HG03066 (cell line): ENCODE data around the gene CDHR3.
"Not testable (repeated sequence)": the region's sequence is repeated elsewhere in the genome, so short reads cannot be mapped to it uniquely, and the experiment has no call there.

ENCODE experiments used
- ATAC-seq: cut with Tn5 transposase; IDR thresholded peaks from one replicate; pipeline ENCODE4 v1.9.1; 2021; ENCODE audit warnings: low read depth; ENCODE audit not compliant: unreplicated experiment

CDHR3 gene

GRCh38 chr7:105962353-105962752 lies 711 bp upstream of the CDHR3 start:
- ATAC-seq = no peak

DNA sequence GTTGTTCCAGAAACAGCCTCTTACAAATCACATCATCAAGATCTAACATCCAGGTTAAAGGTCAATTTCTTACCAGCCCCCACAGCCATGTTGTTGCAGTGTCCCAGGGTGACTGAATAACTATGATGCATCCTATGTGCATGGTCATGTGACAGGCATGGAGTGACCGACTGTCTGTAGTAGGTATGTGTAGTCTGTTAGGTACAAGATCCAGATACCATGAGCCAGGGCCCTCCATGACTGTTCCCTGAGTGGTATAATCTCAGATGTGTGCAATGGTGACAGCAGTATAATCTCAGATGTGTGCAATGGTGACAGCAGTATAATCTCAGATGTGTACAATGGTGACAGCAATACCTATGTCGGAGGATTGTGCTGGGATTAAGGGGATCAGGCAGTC lies 8.8 kb downstream of the CDHR3 start:
- no peak for ATAC-seq

GRCh38 chr7:105972276-105972675 lies 9.2 kb downstream of the CDHR3 start:
- no peak for ATAC-seq

DNA sequence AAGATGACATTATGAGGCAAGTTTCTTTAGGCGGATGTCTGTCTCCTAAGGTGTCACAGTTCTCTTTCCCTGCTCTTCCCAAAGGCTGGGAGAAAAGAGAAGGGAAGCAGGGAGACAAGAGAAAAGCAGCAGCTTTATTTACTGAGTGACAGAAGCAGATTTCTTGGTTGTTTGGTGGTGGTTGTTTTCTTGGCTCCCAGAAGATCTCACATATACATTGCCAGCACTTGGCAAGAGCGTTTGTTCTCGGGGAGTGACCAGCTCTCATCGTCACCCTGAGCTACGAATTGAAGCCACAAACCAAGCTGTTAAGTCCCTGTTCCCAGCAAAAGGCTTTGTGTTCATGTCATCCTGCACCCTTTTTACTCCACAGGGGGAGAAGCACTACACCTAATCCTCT lies 11.4 kb downstream of the CDHR3 start:
- ATAC-seq = no peak

- no peak for ATAC-seq
These were observed 12.8 kb downstream of the CDHR3 start for GRCh38 chr7:105975770-105976417.

DNA sequence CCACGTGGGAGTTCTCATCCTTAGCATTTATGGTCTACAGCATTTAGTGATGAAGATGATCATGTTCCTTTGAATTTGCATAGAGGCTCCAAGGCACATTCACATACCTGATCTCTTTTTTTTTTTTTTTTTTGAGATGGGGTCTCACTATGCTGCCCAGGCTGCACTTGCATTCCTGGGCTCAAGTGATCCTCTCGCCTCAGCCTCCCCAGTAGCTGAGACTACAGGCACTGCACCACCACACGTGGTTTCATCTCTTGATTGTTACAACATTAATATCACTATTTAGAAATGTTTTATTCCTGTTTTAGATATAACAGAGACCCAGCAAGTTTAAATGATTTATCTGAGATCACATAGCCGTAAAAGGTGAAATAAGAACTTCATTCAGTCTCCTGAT lies 13.8 kb downstream of the CDHR3 start:
- ATAC-seq = no peak

DNA sequence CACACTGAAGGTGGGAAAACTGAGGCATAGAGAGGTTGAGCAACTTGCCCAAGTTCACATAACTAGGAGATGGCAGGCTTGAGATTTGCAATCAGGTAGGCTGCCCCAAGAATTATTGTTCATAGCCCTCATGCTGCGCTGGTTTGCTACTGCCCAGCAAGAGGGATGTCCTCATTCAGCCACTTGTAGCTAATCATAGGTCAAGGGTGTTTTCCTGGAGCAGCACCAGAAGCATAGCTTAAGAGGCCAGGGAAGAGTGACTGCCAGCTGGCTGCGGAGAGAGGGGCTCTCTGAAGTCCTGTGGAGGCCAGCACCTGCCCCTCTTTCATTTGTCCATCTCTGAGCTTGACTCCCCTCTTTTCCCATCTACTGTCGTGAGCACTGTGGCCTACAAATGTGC lies 15.0 kb downstream of the CDHR3 start:
- ATAC-seq = no peak

DNA sequence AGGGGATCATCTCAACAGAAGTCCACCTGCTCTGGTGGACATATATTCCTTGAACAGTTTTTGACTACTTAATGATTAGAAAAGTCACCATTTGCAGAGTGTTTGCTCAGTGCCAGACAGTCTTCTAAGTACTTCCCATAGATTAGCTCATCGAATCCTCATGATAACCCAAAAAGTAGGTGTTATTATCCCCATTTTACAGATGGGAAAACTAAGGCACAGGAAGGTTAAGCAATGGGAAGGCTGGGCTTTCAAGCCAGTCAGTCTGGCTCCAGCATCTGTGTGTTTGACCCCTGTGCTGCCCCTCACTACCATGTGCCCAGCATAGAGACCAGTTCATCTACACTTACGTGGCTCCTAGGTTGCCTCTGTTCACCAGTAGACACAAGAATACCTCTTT lies 15.9 kb downstream of the CDHR3 start:
- no peak for ATAC-seq

DNA sequence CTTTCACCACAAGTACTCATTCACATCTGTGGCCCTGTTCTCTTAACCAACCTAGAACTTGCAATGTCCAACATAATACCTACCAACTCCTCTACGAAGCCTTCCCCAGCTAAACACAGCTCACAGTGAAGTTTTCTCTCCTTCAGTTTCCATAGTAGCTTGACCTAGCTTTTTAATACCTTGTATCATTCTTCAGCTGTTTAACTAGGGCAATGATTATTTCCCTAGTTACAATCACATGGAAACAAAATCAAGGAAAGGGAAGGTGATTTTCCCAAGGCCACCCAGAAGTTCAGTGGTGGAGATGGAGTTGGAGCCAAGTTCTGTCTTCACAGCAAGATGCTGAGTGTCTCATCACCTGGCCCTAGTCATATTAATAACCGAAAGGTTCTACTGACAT lies 16.3 kb downstream of the CDHR3 start:
- ATAC-seq = no peak

- ATAC-seq = no peak
These were observed 17.8 kb downstream of the CDHR3 start for GRCh38 chr7:105980645-105981396.

DNA sequence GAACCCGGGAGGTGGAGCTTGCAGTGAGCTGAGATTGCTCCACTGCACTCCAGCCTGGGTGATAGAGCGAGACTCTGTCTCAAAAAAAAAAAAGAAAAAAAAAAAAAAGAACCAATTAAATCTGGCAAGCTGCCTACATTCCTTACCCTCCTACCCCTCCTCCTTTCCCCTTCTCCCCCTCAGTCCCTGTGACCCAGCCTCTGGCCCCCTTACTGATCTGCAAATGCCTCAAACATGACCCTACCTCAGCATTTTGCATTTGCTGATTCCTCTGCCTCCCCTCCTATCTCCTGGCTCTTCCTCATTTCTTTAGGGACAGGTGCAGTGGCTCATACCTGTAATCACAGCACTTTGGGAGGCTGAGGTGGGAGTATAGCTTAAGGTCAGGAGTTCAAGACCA lies 19.3 kb downstream of the CDHR3 start:
- no peak for ATAC-seq

DNA sequence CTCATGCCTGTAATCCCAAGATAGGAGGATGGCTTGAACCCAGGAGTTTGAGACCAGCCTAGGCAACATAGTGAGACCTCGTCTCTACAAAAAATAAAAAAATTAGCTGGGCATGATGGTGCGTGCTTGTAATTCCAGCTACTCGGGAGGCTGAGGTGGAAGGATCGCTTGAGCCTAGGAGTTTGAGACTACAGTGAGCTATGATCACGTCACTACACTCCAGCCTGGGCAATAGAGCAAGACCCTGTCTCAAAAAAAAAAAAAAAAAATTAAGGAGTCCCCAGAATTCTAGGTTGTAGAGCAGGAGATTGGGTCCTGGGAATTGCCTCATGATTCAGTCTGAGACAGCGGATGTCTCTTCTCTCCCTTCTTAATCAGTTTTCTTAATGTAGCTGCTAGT lies 21.7 kb downstream of the CDHR3 start:
- ATAC-seq = not testable (repeated sequence)

DNA sequence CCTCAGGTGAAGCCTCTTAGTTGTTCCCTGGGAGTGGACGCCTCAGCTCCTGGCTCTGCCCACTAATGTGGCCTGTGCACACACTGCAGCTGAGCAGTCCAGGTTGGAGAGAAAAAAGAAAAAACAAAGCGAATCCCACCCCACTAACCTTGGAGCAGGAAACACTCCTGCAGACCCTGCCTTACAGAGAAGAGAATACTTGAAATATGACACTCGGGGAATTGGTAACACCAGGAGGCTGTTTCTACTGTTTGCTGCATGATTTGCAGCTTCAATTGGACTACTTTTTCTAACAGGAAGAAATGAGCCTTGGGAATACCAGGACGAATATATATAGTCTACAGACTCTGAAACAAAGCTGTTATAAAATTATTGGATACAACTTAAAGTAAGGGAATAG lies 22.2 kb downstream of the CDHR3 start:
- ATAC-seq = no peak

DNA sequence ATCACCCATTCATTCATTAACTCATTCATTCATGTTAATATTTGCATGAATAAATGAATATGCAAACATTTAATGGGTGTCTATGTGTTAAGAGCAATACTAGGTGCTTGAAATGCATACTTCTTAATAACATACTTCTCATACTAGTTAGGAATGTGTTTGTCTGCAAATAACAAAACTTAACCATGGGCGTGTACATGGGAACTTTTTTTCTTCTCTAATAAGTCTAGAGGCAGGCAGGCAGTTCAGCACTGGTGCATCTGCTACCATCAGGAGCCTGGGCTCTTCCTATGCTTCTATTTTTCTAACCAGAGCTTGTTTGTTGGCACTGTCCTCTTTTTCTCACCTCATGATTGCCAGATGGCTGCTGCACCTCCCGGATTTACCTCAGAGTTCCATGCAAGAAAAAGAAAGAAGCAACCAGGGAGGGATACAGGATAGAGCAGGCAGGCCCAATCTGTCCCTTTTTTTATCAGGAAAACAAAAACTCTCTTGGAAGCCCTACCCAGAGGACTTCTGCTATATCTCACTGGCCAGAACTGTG lies 22.7 kb downstream of the CDHR3 start:
- no peak for ATAC-seq

GRCh38 chr7:105987046-105987445 lies 24.0 kb downstream of the CDHR3 start:
- ATAC-seq = no peak

- no peak for ATAC-seq
These were observed 25.2 kb downstream of the CDHR3 start for GRCh38 chr7:105988276-105988675.

DNA sequence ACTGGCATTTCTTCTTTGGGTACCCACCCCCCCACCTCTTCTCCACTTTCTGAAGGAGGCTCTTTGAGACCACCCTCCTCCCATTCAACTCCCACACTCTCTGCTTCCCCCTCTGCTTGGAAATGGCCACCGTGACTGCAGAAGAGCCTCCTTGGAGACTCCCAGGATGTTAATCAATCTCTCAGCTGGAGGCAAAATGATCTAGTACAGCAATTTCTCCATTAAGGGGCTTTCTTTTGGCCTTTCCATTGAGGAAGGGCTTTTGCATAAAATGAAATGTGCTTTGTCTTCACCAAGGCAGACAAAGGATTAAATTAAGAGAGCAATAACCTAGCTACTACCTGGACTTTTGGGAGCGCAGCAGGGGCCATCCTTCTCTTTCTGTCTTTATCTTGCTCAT lies 26.1 kb downstream of the CDHR3 start:
- no peak for ATAC-seq

DNA sequence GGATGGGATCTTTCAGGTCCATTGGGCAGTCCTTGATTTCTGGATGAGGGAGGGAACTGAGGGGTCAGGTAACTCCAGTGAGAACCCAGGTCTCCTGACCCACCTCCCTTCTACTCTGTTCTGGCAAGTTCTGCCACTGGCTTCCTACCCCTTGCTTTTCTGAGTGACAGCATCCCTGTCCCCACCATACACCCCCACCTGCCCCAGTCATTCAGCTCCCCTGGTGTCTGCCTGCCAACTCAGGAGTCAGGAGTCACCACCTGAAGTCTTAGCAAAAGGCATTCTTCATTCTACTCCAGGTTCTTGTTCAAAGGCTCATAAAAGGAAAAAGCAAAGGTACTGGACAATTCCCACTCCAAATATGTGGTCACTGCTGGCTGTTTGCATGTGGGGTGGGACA lies 26.6 kb downstream of the CDHR3 start:
- no peak for ATAC-seq

- ATAC-seq = no peak
These were observed 27.1 kb downstream of the CDHR3 start for GRCh38 chr7:105990141-105990540.

DNA sequence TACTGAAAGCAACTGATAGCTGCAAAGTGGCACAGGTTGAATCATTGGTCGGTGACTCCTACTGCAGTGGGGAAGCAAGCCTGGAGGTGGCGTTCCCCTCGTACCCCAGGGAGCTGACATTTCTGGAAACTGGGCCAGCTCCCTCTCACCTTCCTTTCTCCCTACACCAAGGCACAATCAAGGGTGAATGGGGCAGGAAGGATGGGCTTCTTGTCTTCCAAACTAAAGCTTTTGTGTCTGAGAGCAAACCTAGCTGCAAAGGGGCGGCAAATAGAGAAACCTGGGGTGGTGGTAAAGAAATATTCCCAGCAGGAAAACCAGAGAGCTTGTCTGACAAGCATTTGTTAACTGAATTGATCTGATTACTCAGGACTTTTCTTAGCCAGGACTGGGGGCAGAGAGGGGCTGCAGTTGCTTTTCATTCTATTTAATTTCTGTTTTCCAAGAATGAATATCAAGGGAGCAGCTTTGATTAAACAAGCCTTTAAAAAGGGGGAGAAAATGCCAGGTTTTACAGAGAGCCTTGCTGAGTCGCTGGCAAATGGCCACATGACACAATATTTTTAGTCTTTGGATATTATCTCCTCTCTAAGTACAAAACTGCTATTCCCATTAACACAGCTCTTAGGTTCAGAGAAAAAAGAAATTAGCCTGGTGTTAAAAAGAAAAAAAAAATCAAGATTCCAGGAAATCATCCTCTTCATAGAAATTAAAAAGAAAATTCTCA lies 27.8 kb downstream of the CDHR3 start:
- no peak for ATAC-seq

- no peak for ATAC-seq
These were observed 29.8 kb downstream of the CDHR3 start for GRCh38 chr7:105992905-105993304.
